Neural cell (in vitro differentiated cells): ENCODE data around the gene OSBPL9. TPM values are rescaled to one million over a fixed set of nuclear protein-coding genes. Genes with fewer than 3 reads are reported as not detected.

ENCODE experiments used
- H2AFZ ChIP-seq: fragments of 200-600, 300-800 bp; sonication (generic), shearing (Covaris generic); 2 replicates; pipeline ENCODE4 v1.6.0; 2014; ENCODE audit warnings: low read depth, mild to moderate bottlenecking, antibody characterized with exemption, low read length, moderate library complexity
- H3F3A ChIP-seq: fragments of 200-600 bp; shearing (Covaris generic); 2 replicates; pipeline ENCODE4 v1.6.1; 2016; ENCODE audit warnings: mild to moderate bottlenecking, moderate library complexity, mixed read lengths, antibody characterized with exemption, low read length; ENCODE audit not compliant: insufficient read depth, poor library complexity, severe bottlenecking
- H3K27ac ChIP-seq: fragments of 200-600, 300-800 bp; sonication (generic), shearing (Covaris generic); 2 replicates; pipeline ENCODE4 v1.5.1; 2014; ENCODE audit warnings: mild to moderate bottlenecking, low read length, moderate library complexity
- H3K27me3 ChIP-seq: fragments of 300-800, 200-600 bp; sonication (generic), shearing (Covaris generic); 2 replicates; pipeline ENCODE4 v1.6.0; 2014; ENCODE audit warnings: mild to moderate bottlenecking, low read depth, low read length, moderate library complexity; ENCODE audit not compliant: insufficient read depth
- H3K36me3 ChIP-seq: fragments of 300-800, 200-600 bp; sonication (generic), shearing (Covaris generic); 2 replicates; pipeline ENCODE4 v1.5.1; 2014; ENCODE audit warnings: mild to moderate bottlenecking, antibody characterized with exemption, low read length, moderate library complexity; ENCODE audit not compliant: insufficient read depth
- H3K4me2 ChIP-seq: fragments of 300-800, 200-600 bp; sonication (generic), shearing (Covaris generic); 2 replicates; pipeline ENCODE4 v1.6.0; 2014; ENCODE audit warnings: mild to moderate bottlenecking, low read length
- H3K4me3 ChIP-seq: fragments of 300-800, 200-600 bp; sonication (generic), shearing (Covaris generic); 2 replicates; pipeline ENCODE4 v1.5.1; 2014; ENCODE audit warnings: mild to moderate bottlenecking, low read length, moderate library complexity
- H3K79me2 ChIP-seq: fragments of 200-600 bp; shearing (Covaris generic); replicated peaks from 2 replicates; pipeline ENCODE4 v1.6.0; 2014; ENCODE audit warnings: mild to moderate bottlenecking, low read length, moderate library complexity; ENCODE audit not compliant: insufficient read depth
- H3K9ac ChIP-seq: fragments of 300-800, 200-600 bp; sonication (generic), shearing (Covaris generic); 2 replicates; pipeline ENCODE4 v1.6.1; 2016; ENCODE audit warnings: mild to moderate bottlenecking, low read length, mixed read lengths
- H3K9me2 ChIP-seq: fragments of 200-600 bp; shearing (Covaris generic); 2 replicates; pipeline ENCODE4 v1.6.1; 2016; ENCODE audit warnings: mild to moderate bottlenecking, low read length, mixed read lengths; ENCODE audit not compliant: insufficient read depth
- H3K9me3 ChIP-seq: fragments of 200-600, 300-800 bp; sonication (generic), shearing (Covaris generic); 2 replicates; pipeline ENCODE4 v1.6.1; 2016; ENCODE audit warnings: mild to moderate bottlenecking, mixed run types, low read length, moderate library complexity, mixed read lengths
- H4K20me1 ChIP-seq: fragments of 200-600 bp; shearing (Covaris generic); 2 replicates; pipeline ENCODE4 v1.6.1; 2016; ENCODE audit warnings: mild to moderate bottlenecking, mixed run types; ENCODE audit not compliant: insufficient read depth
- CTCF ChIP-seq: fragments of 450-650 bp; IDR thresholded peaks from 2 replicates; pipeline ENCODE4 v1.5.1; 2014; ENCODE audit warnings: antibody characterized with exemption, mild to moderate bottlenecking, moderate library complexity; ENCODE audit not compliant: poor library complexity, severe bottlenecking
- EP300 ChIP-seq: fragments of 450-650 bp; conservative IDR thresholded peaks from 2 replicates; pipeline ENCODE4 v1.6.1; 2014; ENCODE audit warnings: antibody characterized with exemption, mild to moderate bottlenecking, moderate library complexity; ENCODE audit not compliant: poor library complexity, severe bottlenecking
- EZH2 ChIP-seq: fragments of 200-600, 300-800 bp; shearing (Covaris generic), sonication (generic); IDR thresholded peaks from 2 replicates; pipeline ENCODE4 v1.6.1; 2014; ENCODE audit warnings: antibody characterized with exemption, low read length, borderline replicate concordance, mild to moderate bottlenecking; ENCODE audit not compliant: insufficient read depth, poor library complexity, severe bottlenecking
- MXI1 ChIP-seq: fragments of 450-650 bp; conservative IDR thresholded peaks from 2 replicates; pipeline ENCODE4 v1.6.1; 2014; ENCODE audit warnings: antibody characterized with exemption, mild to moderate bottlenecking; ENCODE audit not compliant: poor library complexity, severe bottlenecking
- POLR2AphosphoS5 ChIP-seq: IDR thresholded peaks from 2 replicates; pipeline ENCODE4 v1.6.1; 2012
- RAD21 ChIP-seq: fragments of 450-650 bp; conservative IDR thresholded peaks from 2 replicates; pipeline ENCODE4 v1.6.1; 2014; ENCODE audit warnings: antibody characterized with exemption, mild to moderate bottlenecking, moderate library complexity
- REST ChIP-seq: IDR thresholded peaks from 2 replicates; pipeline ENCODE4 v1.6.1; 2012; ENCODE audit warnings: borderline replicate concordance
- SMC3 ChIP-seq: fragments of 450-650 bp; conservative IDR thresholded peaks from 2 replicates; pipeline ENCODE4 v1.6.1; 2014; ENCODE audit warnings: antibody characterized with exemption, mild to moderate bottlenecking, moderate library complexity; ENCODE audit not compliant: poor library complexity
- TAF1 ChIP-seq: IDR thresholded peaks from 2 replicates; pipeline ENCODE4 v1.6.1; 2012; ENCODE audit warnings: low read depth
- polyA plus RNA-seq: library from polyadenylated mRNA; depleted of rRNA; stranded (reverse); fragments of >200 nt; gene quantifications from 2 replicates; pipeline ENCODE4 v1.2.3, GENCODE V29; 2014

OSBPL9 gene
- polyA plus RNA-seq, 1 donor from 2014 or later, result 117 TPM

DNA sequence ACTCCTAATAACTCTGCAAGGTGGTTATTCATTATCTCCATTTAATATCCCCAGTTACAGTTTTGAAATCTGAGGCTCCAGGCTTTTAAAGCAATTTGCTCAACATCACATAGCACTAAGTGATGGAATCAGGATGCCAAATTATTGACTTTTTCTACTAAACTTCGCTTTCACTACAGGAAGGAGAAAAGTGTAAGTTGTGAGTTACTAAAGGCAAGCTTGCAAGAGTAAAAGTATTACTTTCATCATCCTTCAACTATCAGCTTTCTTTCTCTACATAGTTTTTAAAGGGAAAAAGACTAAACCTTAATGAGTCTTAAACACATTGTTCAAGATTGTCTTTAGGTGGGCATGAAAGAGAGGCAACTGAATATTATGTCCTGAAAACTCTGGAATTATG lies 1.8 kb downstream of the OSBPL9 start:
- Histone ChIP-seq H4K20me1 (no peaks in the 10 kb centered on the region), H3K36me3 (no peaks in the 10 kb centered on the region), H3K27me3 (no peaks in the 10 kb centered on the region), H3F3A (no peaks in the 10 kb centered on the region), H3K9me2 (no peaks in the 10 kb centered on the region), H3K27ac (no peak overlapping the region), H3K9me3 (no peaks in the 10 kb centered on the region), H3K79me2 (peaks cover 42% of the 10 kb centered on the region), H3K4me3 (peak overlapping the region; percentile 93), H3K4me2 (peak overlapping the region; percentile 21), H2AFZ (no peak overlapping the region), H3K9ac (no peak overlapping the region)
- TF ChIP-seq EZH2, result no peak
- TF ChIP-seq MXI1, result no peak

GRCh38 chr1:51620470-51620869 lies 3.6 kb downstream of the OSBPL9 start:
- Histone ChIP-seq H3F3A (no peaks in the 10 kb centered on the region), H3K4me3 (no peak overlapping the region), H3K9me2 (no peaks in the 10 kb centered on the region), H2AFZ (no peak overlapping the region), H3K36me3 (no peaks in the 10 kb centered on the region), H3K9me3 (no peaks in the 10 kb centered on the region), H4K20me1 (no peaks in the 10 kb centered on the region), H3K4me2 (no peak overlapping the region), H3K27ac (no peak overlapping the region), H3K79me2 (peaks cover 46% of the 10 kb centered on the region), H3K27me3 (no peaks in the 10 kb centered on the region), H3K9ac (no peak overlapping the region)
- TF ChIP-seq RAD21 (no peak), REST (no peak), EZH2 (no peak), MXI1 (no peak), POLR2AphosphoS5 (no peak), CTCF (no peak), SMC3 (no peak), TAF1 (no peak), EP300 (no peak)

DNA sequence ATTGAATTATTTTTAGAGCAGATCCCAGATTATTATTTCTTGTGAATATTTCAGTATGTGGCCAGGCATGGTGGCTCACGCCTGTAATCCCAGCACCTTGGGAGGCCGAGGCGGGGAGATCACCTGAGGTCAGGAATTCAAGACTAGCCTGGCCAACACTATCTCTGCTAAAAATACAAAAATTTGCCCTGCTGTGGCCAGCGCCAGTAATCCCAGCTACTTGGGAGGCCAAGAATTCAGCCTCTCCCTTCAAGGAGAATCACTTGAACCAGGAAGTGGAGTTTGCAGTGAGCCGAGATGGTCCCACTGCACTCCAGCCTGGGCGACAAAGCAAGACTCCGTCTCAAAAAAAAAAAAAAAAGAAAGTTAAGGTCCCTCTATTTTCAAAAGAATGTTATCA lies 4.3 kb downstream of the OSBPL9 start:
- Histone ChIP-seq H3K9me2 (no peaks in the 10 kb centered on the region), H3K9ac (no peak overlapping the region), H3F3A (no peaks in the 10 kb centered on the region), H3K9me3 (no peaks in the 10 kb centered on the region), H3K36me3 (no peaks in the 10 kb centered on the region), H3K27ac (no peak overlapping the region), H3K79me2 (peaks cover 53% of the 10 kb centered on the region), H3K4me3 (no peak overlapping the region), H3K27me3 (no peaks in the 10 kb centered on the region), H3K4me2 (no peak overlapping the region), H4K20me1 (no peaks in the 10 kb centered on the region), H2AFZ (no peak overlapping the region)
- TF ChIP-seq POLR2AphosphoS5 (no peak), REST (no peak), MXI1 (no peak), CTCF (no peak)
